NCI-H1092 (cell line): ENCODE results near the gene CNTNAP3.
"Not testable (repeated sequence)": the region's sequence is repeated elsewhere in the genome, so short reads cannot be mapped to it uniquely, and the experiment has no call there.

Source experiments
- DNase-seq: peaks from one replicate; lab custom pipeline; 2025; lab: John Stamatoyannopoulos, UW

Gene CNTNAP3

GRCh38 chr9:39287980-39288379, at the start of gene CNTNAP3:
Gene CNTNAP3, minus strand, starts transcription at chr9:39288167. Its CDS starts 103 bp downstream, at chr9:39288064.
- DNase-seq: not testable (repeated sequence)

GRCh38 chr9:39279995-39280394, 8.0 kb downstream of the CNTNAP3 start:
- not testable (repeated sequence) for DNase-seq

- DNase-seq: not testable (repeated sequence)
Measured at GRCh38 chr9:39242513-39242912, 45.5 kb downstream of the CNTNAP3 start.

GRCh38 chr9:39232130-39232991, 55.6 kb downstream of the CNTNAP3 start:
- DNase-seq: not testable (repeated sequence)

- not testable (repeated sequence) for DNase-seq
Measured at GRCh38 chr9:39215976-39216375, 72.0 kb downstream of the CNTNAP3 start.

- not testable (repeated sequence) for DNase-seq
Measured at GRCh38 chr9:39209773-39210172, 78.2 kb downstream of the CNTNAP3 start.

- DNase-seq: not testable (repeated sequence)
Measured at GRCh38 chr9:39206643-39207042, 81.3 kb downstream of the CNTNAP3 start.

GRCh38 chr9:39205842-39206241, 82.1 kb downstream of the CNTNAP3 start:
- not testable (repeated sequence) for DNase-seq

GRCh38 chr9:39200412-39200811, 87.6 kb downstream of the CNTNAP3 start:
- not testable (repeated sequence) for DNase-seq

GRCh38 chr9:39198000-39198709, 89.8 kb downstream of the CNTNAP3 start:
- not testable (repeated sequence) for DNase-seq

- DNase-seq: not testable (repeated sequence)
Measured at GRCh38 chr9:39171370-39171769, 116.6 kb downstream of the CNTNAP3 start.

- DNase-seq: not testable (repeated sequence)
Measured at GRCh38 chr9:39157714-39158113, 130.3 kb downstream of the CNTNAP3 start.

- not testable (repeated sequence) for DNase-seq
Measured at GRCh38 chr9:39132826-39133552, 155.0 kb downstream of the CNTNAP3 start.

- DNase-seq: not testable (repeated sequence)
Measured at GRCh38 chr9:39121401-39121800, 166.6 kb downstream of the CNTNAP3 start.

- not testable (repeated sequence) for DNase-seq
Measured at GRCh38 chr9:39111746-39112145, 176.2 kb downstream of the CNTNAP3 start.

- no peak for DNase-seq
Measured at GRCh38 chr9:39108145-39108544, 179.8 kb downstream of the CNTNAP3 start.

GRCh38 chr9:39097208-39097607, 190.8 kb downstream of the CNTNAP3 start:
- DNase-seq: not testable (repeated sequence)

GRCh38 chr9:39085311-39085710, 202.7 kb downstream of the CNTNAP3 start:
- not testable (repeated sequence) for DNase-seq

- not testable (repeated sequence) for DNase-seq
Measured at GRCh38 chr9:39082574-39082973, 205.4 kb downstream of the CNTNAP3 start.

- not testable (repeated sequence) for DNase-seq
Measured at GRCh38 chr9:39080081-39080480, 207.9 kb downstream of the CNTNAP3 start.

GRCh38 chr9:39078621-39079256, 209.2 kb downstream of the CNTNAP3 start:
- not testable (repeated sequence) for DNase-seq

GRCh38 chr9:39073537-39073936, 214.4 kb downstream of the CNTNAP3 start:
- not testable (repeated sequence) for DNase-seq
